Measurements from ENCODE around the gene KLHL22.
"Not testable (repeated sequence)": the region's sequence is repeated elsewhere in the genome, so short reads cannot be mapped to it uniquely, and the experiment has no call there.

GRCh38 chr22:20478059-20478458 is 17.5 kb downstream of the KLHL22 start:
- not testable (repeated sequence) for TF ChIP-seq ARNTL (CRISPR knock-in tag; IDR thresholded peaks at IDR 0.05; ENCODE audit: borderline replicate concordance, low read depth); CSDC2 (CRISPR knock-in tag; IDR thresholded peaks at IDR 0.05); RARB (CRISPR knock-in tag; IDR thresholded peaks at IDR 0.05)
